Measurements from ENCODE around the gene GPR31. TPM values are rescaled to one million over a fixed set of nuclear protein-coding genes. Genes with fewer than 3 reads are reported as not detected.

The GPR31 gene
- total and polyA plus RNA-seq, 2 donors (not counting 3 experiments of a cell fraction or from before 2014, with no cell fraction given), result not detected

DNA sequence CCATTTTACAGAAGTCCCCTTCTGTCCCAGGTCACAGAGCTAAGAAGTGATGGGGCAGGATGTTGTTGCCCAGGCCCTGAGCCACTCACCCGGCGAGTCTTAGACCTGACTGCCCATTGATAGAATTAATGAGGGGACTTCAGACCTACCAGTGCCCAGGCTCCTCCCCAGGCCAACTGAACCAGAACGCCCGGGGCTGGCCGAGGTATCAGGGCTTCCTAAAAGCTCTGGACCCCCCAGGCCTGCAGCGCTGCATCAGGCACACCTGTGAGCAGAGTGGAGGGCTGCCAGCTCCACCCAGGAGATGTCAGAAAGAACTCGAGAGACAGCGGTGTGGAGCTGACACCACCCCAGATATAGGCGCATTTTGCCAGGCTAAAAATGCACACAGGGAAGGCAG is 3.5 kb downstream of the GPR31 start:
- CTCF ChIA-PET, result no interaction called here
- no TSS peak for BruUV-seq (replicated peaks)
- POLR2A ChIA-PET, result no interaction called here
- Histone ChIP-seq H3K4me3 (replicated peaks in 1 of 3; ENCODE audit: insufficient read depth in 1 of 3, low read depth in 1 of 3, low read length in 3 of 3) (no peak overlapping the region), H3K79me2 (ENCODE audit: control insufficient read depth, insufficient read depth, low read length) (no peaks in the 10 kb centered on the region), H3K9me3 (replicated peaks; ENCODE audit: control insufficient read depth, insufficient read depth, low read length) (no peaks in the 10 kb centered on the region), H3K27me3 (ENCODE audit: control insufficient read depth in 2 of 2, insufficient read depth in 2 of 2, low read length in 2 of 2) (peaks cover 0 to 1% of the 10 kb centered on the region in 2 experiments), H3K9ac (replicated peaks; ENCODE audit: extremely low read depth, insufficient read depth, low read length) (no peak overlapping the region), H3K4me2 (ENCODE audit: insufficient read depth, low read length) (no peak overlapping the region), H3K36me3 (ENCODE audit: control insufficient read depth in 2 of 2, extremely low read depth in 1 of 2, insufficient read depth in 2 of 2, low read length in 2 of 2) (no peaks in the 10 kb centered on the region), H2AFZ (ENCODE audit: low read depth, low read length) (no peak overlapping the region), H4K20me1 (replicated peaks; ENCODE audit: control insufficient read depth, extremely low read depth, insufficient read depth, low read length) (no peaks in the 10 kb centered on the region), H3K4me1 (ENCODE audit: control insufficient read depth, extremely low read depth, insufficient read depth, low read length) (peaks cover 4% of the 10 kb centered on the region), H3K27ac (ENCODE audit: insufficient read depth, low read depth, low read length) (no peak overlapping the region), H3K9me1 (replicated peaks; ENCODE audit: control insufficient read depth, extremely low read depth, insufficient read depth, low read length) (no peaks in the 10 kb centered on the region)
- no peak for FAIRE-seq
- intact Hi-C loops (cut with micrococcal nuclease) (no loop called here), dilution Hi-C loops (cut with MboI; ENCODE audit: extremely low pct_ligation_motif_present, low sequenced_read_pairs) (no loop called here)
- no peak for TF ChIP-seq POLR2A (IDR thresholded peaks at IDR 0.05; ENCODE audit: low read depth, low read length)
- TF ChIP-seq MYC (IDR thresholded peaks at IDR 0.05; ENCODE audit: low read depth, low read length), result no peak
- TF ChIP-seq, protein P1, sequence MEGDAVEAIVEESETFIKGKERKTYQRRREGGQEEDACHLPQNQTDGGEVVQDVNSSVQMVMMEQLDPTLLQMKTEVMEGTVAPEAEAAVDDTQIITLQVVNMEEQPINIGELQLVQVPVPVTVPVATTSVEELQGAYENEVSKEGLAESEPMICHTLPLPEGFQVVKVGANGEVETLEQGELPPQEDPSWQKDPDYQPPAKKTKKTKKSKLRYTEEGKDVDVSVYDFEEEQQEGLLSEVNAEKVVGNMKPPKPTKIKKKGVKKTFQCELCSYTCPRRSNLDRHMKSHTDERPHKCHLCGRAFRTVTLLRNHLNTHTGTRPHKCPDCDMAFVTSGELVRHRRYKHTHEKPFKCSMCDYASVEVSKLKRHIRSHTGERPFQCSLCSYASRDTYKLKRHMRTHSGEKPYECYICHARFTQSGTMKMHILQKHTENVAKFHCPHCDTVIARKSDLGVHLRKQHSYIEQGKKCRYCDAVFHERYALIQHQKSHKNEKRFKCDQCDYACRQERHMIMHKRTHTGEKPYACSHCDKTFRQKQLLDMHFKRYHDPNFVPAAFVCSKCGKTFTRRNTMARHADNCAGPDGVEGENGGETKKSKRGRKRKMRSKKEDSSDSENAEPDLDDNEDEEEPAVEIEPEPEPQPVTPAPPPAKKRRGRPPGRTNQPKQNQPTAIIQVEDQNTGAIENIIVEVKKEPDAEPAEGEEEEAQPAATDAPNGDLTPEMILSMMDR (IDR thresholded peaks at IDR 0.05; ENCODE audit: extremely low read depth in 1 of 2, insufficient read depth in 1 of 2, low read depth in 1 of 2, low read length in 2 of 2), result no peak
- TF ChIP-seq FOS (IDR thresholded peaks at IDR 0.05; ENCODE audit: borderline replicate concordance, insufficient read depth, low read length), result no peak
- no peak for TF ChIP-seq POLR2AphosphoS5 (IDR thresholded peaks at IDR 0.05; ENCODE audit: insufficient read depth, low read depth, low read length)
- TF ChIP-seq JUN (IDR thresholded peaks at IDR 0.05; ENCODE audit: borderline replicate concordance, insufficient read depth, insufficient read length, low read depth), result no peak
- TF ChIP-seq, protein P2, sequence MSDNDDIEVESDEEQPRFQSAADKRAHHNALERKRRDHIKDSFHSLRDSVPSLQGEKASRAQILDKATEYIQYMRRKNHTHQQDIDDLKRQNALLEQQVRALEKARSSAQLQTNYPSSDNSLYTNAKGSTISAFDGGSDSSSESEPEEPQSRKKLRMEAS (IDR thresholded peaks at IDR 0.05; ENCODE audit: insufficient read depth, insufficient read length), result no peak
- TF ChIP-seq EZH2 (IDR thresholded peaks at IDR 0.05; ENCODE audit: borderline replicate concordance, low read depth, low read length, severe bottlenecking), result no peak
- no peak for TF ChIP-seq GATA2 (IDR thresholded peaks at IDR 0.05; ENCODE audit: insufficient read depth, insufficient read length, low read depth, low read length)
- no peak for DNase-seq (ENCODE audit: low read depth, low spot score)
